ENCODE data around the gene LRRC75A.

DNA sequence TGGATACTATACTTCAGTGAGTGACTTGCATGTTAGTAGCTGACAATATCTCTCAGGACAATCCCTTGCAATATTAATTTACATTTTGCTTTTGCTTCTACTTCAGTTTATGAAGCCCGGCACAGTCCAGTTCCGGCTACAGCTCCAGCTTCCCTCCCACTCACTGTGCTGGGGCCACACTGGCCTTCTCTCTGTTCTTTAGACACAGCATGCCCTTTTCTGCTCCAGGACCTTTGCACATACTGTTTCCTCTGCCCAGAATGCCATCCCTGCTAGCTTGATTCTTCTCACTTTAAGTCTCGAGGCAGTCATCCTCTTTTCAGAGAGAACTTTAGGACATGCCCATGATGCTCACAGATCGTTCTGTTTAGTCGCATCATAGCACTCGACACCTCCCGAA is 25.5 kb upstream of the LRRC75A start:
- TF ChIP-seq TAF1 (IDR thresholded peaks at IDR 0.05; ENCODE audit: borderline replicate concordance, insufficient read depth, low read length): no peak
- no peak for TF ChIP-seq POLR2AphosphoS5 (IDR thresholded peaks at IDR 0.05; ENCODE audit: low read depth, low read length)
